ENCODE results near the gene SLC25A19. TPM values are rescaled to one million over a fixed set of nuclear protein-coding genes. Genes with fewer than 3 reads are reported as not detected.
"Not testable (repeated sequence)": the region's sequence is repeated elsewhere in the genome, so short reads cannot be mapped to it uniquely, and the experiment has no call there.

The SLC25A19 gene
- polyA plus RNA-seq, 3 donors = 7.1 to 13.0 (median 8.4) TPM

DNA sequence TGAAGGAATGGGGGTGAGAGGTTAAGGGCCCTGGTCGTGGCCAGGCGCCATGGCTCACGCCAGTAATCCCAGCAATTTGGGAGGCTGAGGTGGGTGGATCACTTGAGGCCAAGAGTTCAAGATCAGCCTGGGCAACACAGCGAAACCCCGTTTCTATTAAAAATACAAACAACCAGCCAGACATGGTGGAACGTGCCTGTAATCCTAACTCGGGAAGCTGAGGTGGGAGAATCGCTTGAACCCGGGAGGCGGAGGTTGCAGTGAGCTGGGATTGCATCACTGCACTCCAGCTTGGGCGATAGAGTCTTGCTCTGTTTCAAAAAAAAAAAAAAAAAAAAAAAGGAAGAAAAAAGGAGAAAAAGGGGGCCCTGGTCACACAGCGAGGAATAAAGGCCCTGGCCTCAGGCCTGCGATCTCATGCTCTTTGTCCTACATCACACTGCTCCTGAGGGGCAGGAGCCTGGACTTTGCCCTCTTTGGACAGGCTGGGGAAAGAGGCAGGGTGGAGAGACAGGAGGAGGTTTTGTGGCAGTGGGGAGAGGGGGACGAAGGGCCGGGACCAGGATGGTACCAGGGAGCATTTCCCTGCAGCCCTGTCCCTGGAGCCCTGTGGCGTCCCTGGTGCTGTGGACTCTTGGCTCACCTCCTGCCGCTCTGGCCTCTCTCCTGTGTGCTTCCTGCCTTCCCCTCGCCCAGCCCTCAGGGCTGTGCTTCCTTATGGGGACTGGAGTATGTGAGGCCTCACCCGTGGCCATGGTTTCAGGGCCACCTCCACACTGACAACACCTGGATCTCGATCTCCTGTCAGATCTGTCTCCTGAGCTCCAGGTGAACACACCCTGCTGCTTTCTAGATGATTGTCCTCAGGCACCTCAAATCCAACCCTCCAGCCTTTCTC, 19.7 kb upstream of the SLC25A19 start:
- no peak for DNase-seq

DNA sequence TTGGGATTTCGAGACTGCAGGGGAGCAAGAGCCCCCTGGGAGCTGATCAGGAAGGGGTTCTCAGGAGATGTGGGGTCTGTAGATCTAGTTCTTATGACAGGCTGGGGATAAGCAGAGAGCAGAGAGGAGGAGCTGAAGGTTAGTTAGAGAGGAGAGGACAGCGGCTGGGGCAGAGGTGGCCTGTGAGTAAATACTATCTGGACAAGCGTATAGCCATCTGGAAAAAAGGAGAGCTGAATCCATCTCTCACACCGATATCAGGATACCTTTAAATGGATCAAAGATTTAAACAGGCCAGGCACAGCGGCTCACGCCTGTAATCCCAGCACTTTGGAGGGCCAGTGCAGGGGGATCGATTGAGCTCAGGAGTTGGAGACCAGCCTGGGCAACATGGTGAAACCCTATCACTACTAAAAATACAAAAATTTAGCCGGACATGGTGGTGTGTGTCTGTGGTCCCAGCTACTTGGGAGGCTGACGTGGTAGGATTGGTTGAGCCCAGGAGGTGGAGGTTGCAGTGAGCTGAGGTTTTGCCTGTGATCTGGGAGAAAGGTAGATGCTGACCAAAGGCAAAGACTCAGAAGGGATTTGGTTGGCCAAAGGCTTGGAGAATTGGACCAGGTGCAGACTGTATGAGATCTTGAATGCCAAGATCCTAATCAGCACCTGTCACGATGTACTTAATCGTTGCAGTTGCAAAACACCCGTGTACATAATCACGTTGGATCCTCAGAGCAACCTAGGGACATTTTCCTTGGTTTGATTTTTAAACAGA, 18.9 kb upstream of the SLC25A19 start:
- DNase-seq = no peak

DNA sequence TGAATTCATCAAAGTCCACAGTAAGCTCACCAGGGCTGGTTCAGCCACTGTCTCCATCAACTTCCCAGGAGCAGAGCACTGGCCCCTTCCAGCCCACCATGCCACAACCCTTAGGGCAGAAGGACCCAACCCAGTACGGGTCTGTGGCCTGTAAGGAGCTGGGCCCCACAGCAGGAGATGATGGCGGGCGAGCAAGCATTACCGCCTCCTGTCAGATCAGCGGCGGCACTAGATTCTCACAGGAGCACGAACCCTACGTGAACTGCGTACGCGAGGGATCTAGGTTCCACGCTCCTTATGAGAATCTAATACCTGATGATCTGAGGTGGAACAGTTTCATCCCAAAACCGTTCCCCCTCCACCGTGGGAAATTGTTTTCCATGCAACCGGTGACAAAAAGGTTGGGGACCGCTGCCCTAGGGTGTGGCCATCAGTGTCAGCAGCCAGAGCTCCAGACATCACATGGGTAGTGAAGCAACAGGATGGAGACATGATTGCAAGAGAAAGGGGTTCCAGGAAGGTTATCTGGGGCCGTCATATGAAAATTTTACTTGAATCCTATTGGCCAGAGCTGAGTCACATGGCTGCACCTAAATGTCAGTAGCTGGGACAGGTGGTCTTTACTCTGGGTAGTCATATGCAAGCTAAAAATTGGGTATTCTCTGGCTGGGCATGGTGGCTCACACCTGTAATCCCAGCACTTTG, 12.4 kb upstream of the SLC25A19 start:
- DNase-seq = no peak

DNA sequence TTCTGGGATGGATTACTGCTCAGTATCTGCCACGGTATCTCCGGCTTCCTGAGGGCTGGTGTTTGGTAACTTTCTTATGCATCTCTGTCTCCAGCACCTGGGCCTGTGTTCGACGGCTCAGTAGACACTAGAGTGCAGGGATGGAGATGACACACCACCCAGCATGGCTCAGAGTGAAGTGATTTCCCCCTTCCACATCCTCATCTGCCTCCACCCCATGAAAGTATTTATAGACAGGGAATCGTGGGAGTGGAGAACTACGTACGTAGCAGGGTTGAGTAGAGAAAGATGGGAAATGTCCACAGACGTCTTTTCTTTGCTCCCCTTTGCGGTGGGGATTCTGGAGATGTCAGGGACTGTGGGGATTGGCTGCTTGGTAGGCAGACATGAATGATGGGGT, 11.8 kb upstream of the SLC25A19 start:
- DNase-seq = no peak

DNA sequence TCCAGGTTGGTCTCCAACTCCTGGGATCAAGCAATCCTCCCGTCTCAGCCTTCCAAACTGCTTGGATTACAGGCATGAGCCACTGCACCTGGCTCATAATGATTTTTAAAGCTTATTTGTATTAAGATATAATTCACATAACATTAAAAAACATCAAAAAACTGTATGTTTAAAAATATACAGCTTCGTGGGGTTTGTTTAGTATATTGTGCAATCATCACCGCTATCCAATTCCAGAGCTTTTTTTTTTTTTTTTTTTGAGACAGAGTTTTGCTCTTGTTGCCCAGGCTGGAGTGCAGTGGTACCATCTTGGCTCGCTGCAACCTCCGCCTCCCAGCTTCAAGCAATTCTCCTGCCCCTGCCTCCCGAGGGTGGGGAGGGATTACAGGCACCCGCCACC, 11.0 kb upstream of the SLC25A19 start:
- DNase-seq = no peak

DNA sequence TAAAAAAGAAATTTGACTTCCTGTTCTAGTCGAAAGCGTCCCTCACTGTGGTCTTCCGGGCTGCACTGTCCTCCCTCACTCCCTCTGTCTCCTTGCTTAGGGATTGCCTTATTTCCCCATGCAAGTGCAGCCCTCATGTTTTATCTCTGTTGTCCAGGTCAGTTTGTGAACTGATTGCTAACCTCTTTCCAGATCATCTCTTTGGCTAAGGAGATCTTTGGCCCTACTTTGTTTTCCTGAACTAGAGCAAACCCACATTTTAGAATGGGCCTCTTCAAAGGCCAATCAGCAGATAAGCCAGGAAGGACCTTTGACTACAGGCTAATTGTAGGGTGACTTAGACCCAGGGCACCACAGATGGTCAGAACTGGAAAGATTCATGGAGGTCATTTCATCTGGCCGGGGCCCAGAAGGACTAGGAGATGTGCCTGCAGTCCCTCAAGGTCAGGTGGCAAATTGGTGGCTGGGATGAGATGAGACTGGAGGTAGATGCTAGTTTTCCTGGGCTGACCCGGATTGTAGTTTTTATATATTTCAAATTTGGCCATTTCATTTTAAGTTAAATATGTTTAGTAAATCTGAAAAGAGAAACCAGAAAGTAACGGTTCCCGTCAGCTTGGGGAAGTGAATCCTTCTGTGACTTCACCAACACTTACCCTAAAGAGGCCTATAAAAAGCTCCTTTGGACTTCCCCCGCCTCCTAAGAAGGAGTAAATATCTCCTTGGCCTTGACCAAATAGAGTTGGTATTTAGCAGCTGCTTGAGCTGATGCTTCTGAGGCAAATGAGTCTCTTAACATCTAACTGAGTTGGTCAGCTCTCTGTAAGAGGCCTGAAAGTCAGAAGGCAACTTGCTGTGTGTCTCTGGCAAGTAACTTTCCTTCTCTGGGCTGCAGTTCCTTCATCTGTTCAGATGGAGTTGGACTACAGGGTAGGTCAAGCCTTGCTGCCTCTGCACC, 6.2 kb upstream of the SLC25A19 start:
- no peak for DNase-seq

DNA sequence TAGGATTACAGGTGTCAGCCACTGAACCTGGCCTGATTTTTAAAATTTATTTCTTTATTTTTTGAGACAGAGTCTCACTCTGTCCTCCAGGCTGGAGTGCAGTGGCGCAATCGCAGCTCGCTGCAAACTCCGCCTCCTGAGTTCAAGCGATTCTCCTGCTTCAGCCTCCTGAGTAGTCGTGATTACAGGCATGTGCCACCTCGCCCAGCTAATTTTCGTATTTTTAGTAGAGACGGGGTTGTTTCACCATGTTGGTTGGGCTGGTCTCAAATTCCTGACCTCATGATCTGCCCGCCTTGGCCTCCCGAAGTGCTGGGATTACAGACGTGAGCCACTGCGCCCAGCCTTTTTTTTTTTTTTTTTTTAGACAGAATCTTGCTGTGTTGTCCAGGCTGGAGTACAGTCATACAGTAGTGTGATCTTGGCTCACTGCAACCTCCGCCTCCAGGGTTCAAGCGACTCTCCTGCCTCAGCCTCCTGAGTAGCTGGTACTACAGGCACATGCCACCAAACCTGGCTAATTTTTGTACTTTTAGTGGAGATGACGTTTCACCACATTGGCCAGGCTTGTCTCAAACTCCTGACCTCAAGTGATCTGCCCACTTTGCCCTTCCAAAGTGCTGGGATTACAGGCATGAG, 3.7 kb upstream of the SLC25A19 start:
- DNase-seq = not testable (repeated sequence)

DNA sequence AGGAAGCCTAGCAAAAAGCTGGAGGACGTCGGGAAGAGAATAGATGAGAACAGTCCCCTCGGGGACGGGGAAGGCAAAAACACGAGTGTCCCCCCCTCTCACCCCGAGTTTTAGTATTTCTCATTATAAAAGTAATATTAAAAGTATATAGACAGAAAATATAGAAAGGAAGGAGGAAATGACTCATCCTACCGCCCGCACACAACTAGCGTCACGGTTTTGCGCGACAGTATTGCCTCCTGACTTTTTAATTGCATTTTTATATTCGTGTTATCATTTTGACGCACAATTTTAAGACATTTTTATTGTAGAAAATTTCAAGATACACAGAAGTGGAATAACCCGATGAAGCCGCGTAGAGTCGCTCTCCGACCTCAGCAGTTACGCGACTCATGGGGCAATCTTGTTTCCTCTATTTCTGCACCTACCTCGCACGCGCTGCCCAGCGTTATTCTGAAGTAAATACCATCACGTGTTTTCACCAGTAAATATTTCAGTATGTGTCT, 652 bp upstream of the SLC25A19 start:
- peak; percentile 37 for DNase-seq

DNA sequence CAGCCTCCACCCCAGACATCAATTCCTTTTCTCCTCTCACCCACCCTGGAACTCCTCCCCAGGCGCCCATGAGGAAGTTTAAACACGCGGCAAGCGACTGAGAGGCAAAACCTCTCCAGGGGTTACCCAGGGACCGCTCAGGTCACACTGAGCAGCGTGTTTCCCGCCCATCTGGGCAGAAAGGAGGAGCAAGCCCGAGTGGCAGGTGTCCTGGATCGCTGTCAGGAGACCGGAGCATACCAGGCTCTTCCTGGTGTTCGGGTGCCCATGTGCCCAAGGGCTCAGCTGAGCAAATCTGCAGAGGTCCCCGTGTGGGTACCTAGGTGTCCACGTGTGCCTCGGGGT, 491 bp downstream of the SLC25A19 start:
- peak; percentile 23 for DNase-seq

DNA sequence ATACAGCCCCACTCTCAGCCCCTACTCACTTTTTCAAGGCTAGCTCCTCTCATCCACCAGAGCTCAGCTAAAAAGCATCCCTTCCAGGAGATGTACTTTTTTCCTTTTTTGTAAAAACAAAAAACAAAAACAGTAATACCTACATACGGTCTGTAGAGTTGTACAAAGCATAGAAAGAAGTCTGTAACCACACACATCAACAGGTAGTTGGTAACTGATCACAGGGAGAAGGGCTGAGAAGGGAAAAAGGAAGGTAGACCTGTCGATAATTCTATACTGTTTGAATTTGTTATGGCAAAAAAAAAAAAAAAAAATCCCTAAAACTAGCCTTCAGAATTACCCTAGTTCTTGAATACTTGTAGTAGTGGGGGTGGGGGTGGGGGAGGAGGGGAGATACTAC, 874 bp downstream of the SLC25A19 start:
- no peak for DNase-seq

DNA sequence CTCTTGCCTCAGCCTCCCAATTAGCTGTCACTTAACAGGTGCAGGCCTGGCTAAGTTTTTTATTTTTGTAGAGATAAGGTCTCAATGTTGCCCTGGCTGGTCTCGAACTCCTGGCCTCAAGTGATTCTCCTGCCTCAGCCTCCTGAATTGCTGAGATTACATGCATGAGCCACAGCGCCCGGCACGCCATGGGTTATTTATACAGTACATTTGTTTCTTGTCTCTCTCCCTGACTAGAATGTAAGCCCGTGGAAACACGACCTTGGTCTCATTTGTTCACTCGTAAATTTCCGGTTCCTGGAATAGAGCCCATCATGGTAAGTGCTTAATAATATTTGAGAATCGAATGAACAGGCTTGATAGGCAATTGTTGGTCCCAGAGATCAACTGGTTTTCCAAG, 2.0 kb downstream of the SLC25A19 start:
- no peak for DNase-seq

DNA sequence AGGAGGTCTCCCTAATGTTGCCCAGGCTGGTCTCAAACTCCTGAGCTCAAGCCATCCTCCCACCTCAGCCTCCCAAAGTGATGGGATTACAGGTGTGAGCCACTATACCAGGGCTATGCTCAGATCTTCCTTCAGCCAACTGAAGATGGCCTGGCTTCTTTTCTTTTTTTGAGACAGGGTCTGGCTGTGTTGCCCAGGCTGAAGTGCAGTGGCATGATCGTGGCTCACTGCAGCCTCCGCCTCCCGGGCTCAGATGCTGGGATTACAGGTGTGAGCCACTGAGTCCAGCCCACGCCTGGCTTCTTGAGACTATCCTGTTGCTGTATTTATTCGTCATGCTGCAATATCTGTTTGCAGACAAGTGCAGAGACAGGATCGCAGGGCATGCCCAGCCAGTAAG, 4.1 kb downstream of the SLC25A19 start:
- DNase-seq = no peak

DNA sequence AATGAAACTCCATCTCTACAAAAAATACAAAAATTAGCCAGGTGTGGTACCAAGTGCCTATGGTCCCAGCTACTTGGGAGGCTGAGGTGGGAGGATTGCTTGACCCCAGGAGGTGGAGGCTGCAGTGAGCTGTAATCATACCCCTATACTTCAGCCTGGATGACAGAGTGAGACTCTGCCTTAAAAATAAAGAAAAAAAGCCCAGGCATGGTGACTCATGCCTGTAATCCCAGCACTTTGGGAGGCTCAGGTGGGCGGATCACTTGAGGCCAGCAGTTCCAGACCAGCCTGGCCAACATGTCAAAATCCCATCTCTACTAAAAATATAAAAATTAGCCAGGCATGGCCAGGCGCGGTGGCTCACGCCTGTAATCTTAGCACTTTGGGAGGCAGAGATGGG, 9.0 kb downstream of the SLC25A19 start:
- DNase-seq = not testable (repeated sequence)

DNA sequence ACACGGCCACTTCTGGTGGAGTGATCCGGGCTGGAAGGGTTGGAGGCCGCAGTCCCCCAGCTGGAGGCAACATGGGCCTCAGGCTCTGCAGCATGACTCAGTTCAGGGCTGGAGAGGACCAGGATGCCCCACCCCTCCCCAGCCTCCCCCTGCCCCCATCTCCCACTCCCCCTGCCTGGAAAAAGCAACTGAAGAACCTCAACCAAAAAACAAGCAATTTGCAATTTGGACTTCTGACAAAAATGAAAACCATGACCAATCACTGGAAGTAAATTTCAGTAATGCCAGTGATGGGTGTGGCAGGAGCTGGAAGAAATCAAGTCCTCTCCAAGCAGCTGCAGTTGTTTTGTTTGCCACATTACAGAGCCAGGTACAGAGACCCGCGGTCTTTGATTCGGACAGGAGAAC, 11.6 kb downstream of the SLC25A19 start:
- DNase-seq = no peak

DNA sequence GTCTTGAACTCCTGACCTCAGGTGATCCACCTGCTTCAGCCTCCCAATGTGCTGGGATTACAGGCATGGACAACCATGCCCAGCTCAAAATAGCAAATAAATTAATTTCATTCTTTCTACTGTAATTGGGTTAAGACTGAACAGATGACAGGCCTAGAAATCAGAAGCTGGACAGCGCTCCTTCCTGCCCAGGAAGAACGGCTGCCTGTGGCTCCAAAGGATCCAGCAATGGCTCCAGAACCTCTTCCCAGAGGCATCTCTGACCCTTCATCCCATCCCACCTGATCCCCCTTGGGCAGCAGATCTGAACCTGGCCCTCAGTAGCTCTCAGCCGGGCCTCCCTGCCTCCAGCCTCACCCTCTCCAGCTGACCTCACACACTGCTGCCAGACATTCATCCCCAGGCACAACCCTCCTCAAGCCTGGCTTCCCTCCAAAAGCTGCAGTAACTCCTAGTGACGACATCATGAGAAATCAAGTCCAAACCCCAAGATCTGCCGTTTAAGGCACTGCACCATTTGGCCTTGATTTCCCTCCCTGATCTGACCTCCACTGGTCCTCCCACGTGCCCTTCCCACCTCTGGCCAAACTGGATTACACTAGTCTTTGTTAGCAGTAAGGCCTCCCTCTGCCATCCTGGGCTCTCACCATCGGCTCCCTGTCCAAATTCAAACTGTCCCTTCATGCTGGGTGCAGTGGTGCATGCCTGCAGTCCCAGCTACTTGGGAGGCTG, 15.1 kb downstream of the SLC25A19 start:
- DNase-seq = no peak

DNA sequence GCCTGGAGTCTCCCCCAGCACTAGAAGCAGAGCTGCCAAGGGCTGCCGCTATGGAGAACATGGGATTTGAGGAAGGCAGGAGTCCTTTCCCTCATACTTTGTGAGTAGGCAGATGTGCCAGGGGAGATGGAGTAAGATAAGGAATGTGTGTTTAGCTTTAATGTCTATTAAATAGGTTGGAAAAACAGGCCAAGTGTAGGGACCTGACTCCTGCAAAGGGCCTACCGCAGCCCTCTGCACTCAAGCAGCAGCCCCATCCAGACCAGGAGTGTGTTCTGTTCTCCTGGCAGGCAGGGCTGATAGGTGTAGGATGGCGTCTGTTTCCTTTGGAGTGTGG, 16.4 kb downstream of the SLC25A19 start:
- DNase-seq = no peak

DNA sequence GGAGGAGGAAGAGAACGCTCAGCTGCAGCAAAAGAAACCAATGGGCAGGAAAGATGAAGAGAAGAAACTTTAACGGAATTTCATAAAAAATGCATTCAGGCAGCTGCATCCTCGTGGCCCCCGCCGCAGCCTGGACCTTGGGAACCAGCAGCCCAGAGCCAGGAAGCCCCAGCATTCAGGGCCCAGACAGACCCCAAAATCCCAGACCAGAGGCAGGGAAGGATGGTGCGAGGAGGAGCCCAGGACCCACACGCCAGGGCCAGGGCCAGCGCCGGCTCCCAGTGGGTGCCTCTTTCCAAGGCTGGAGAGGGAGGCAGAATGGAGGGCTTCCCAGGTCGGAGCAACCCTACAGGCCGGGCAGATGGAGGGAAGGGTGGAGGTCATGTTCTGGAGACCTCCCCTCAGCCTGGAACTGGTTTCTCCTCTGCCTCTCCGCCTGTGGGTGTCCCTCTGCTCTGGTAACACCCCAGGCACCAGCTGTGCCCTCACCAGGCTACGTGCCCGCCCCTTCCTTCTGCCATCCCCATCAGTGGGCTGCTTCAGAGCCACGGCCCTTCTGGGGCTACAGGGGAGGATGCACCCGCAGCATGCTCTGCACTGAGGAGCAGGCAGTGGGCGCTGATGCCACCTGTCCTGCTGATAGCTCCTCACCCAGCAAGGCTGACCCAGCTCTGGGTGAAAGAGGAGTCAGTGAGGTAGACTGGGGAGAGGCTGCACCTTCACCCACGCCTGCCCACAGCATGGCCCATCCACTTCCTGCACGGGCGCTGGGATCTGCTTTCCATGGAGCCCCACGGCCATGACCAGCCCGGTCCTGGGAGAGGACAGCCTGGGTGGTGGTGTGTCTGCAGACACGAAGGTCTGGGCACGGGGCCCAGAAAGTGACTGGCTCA, 17.0 kb downstream of the SLC25A19 start:
- DNase-seq = no peak

DNA sequence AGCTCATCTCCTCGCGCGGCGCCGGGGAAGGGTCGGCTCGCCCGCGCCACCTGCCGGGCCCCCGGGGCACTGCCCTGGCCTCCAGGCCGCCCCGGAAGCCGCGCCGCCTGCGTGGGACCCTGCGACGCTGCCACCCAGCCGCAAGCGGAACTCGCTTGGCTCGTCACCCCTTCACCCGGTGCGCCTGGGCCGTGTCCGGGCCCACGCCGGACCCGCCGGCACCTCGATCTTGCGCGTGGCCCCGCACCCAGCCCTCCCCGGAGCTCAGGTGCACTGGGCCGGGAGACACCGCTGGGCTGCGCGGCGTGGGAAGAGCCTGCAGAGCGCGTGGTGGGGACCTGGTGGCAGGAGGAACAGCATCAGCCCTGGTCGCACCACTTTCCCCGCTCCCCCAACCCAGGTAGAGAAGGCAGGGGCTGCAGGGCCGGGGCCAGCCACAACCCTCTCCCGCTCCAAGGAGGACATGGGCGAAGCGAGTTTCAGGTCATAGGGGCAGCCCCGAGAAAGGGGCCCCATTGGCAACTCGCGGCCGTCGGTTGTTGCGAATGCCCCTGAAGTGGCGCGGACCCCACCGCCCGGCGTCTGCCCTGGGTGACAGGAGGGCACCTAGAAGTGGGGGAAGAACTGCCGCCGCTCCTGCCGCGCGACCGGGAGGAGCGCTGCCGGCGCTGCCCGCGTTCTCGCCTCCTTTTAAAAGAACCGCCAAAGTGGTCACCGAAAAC, 17.8 kb downstream of the SLC25A19 start:
- no peak for DNase-seq

DNA sequence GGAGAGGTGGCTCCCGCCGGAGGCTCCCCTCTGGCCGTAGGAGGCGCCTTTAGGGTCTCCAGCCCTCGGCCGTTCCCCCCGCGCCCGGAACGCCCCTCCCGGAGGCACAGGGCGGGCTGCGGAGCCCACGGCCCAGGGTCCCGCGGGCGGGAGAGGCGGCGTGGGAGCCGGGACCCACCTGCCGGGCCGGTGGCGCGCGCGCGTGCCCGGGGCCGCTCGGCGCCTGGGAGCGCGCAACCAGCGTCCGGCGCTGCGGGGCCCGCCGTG, 18.3 kb downstream of the SLC25A19 start, which contains the start of gene MIF4GD:
Gene MIF4GD, minus strand, starts transcription at position 266 of the 267 bp plus-strand sequence. CDS start 1,036 bp downstream, outside the sequence.
- DNase-seq = peak; percentile 77

All from renal pelvis (tissue), 4 donors.